Upper lobe of left lung (tissue), 4 donors: Measurements from ENCODE around the gene SHQ1.

Experiments used
- POLR2AphosphoS5 ChIP-seq, 2 donors: sonication (generic); formaldehyde crosslinking; IDR thresholded peaks; one replicate each; pipeline ENCODE4 v1.5.1; 2017; ENCODE audit warnings: antibody characterized with exemption in 2 of 2
- TF ChIP-seq, protein P1 (sequence below), 6 experiments: fragments of 450-650 bp in 4 of 6; fragments of 200-600 bp in 2 of 6; sonication (generic) in 2 of 6; IDR thresholded peaks; one replicate each; pipeline ENCODE4 v1.5.1; 2016 to 2019; ENCODE audit warnings: antibody characterized with exemption in 6 of 6

DNA sequence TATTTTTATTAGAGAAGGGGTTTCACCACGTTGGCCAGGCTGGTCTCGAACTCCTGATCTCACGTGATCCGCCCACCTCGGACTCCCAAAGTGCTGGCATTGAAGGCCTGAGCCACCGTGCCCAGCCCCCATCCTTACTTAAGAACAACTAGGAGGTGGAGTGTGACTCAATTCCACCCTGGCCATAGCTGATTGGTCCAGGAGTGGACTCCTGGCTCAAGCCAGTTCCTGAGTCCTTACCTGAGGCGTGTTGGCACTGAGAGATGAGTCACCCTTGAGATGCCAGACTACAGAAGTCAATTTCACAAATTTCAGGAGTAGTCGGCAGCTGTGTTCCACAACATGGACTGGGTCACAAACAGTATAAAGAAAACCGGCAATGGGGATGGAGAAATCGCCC is 124.2 kb downstream of the SHQ1 start:
- no peak for TF ChIP-seq POLR2AphosphoS5 (IDR thresholded peaks at IDR 0.05)
- TF ChIP-seq, protein P1, sequence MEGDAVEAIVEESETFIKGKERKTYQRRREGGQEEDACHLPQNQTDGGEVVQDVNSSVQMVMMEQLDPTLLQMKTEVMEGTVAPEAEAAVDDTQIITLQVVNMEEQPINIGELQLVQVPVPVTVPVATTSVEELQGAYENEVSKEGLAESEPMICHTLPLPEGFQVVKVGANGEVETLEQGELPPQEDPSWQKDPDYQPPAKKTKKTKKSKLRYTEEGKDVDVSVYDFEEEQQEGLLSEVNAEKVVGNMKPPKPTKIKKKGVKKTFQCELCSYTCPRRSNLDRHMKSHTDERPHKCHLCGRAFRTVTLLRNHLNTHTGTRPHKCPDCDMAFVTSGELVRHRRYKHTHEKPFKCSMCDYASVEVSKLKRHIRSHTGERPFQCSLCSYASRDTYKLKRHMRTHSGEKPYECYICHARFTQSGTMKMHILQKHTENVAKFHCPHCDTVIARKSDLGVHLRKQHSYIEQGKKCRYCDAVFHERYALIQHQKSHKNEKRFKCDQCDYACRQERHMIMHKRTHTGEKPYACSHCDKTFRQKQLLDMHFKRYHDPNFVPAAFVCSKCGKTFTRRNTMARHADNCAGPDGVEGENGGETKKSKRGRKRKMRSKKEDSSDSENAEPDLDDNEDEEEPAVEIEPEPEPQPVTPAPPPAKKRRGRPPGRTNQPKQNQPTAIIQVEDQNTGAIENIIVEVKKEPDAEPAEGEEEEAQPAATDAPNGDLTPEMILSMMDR (IDR thresholded peaks at IDR 0.05): no peak
